ENCODE data around the gene ATP1B2.
"Not testable (repeated sequence)": the region's sequence is repeated elsewhere in the genome, so short reads cannot be mapped to it uniquely, and the experiment has no call there.

Gene ATP1B2

DNA sequence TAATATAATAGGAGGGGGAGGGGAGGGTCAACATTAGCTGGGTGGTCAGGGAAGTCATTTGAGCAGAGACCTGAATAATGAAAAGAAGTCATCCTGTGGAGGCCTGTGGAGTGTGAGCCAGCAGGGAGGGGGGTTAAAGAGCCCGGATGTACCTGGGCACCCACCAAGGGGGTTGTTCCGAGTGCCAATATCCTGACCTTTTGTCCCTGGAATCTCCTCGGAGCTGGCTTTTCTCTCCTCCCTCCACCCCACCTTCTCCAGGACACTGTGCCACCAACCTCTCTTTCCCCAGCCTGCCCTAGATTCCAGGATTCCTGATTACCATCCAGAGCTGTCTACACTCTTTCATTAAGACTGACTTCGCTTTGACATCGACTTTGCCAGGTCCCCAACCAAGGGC, 14.6 kb upstream of the ATP1B2 start:
- DNase-seq = no peak

- no peak for DNase-seq
Observed at GRCh38 chr17:7640783-7641182, 9.9 kb upstream of the ATP1B2 start.

DNA sequence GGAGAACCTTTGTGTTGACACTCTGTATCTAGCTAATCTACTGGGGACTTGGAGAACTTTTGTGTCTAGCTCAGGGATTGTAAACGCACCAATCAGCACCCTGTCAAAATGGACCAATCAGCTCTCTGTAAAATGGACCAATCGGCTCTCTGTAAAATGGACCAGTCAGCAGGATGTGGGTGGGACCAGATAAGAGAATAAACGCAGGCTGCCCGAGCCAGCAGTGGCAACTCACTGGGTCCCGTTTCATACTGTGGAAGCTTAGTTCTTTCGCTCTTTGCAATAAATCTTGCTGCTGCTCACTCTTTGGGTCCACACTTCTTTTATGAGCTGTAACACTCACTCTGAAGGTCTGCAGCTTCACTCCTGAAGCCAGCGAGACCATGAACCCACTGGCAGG, 9.1 kb upstream of the ATP1B2 start:
- not testable (repeated sequence) for DNase-seq

DNA sequence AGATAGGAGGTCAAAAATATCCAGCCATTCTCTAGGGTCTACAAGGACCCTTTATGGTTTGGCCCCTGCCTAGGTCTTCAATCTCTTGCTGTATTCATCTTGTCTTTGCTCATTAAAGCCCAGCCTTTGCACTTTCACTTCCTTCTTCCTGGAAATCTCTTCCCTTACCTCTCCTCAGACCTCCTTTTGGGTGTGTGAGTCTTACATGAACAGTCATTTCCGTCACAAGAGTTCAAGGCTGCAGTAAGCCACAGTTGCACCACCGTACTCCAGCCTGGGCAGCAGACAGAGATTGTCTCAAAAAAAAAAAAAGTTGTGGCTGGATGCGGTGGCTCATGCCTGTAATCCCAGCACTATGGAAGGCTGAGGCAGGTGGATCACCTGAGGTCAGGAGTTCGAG, 6.0 kb upstream of the ATP1B2 start:
- DNase-seq = no peak

DNA sequence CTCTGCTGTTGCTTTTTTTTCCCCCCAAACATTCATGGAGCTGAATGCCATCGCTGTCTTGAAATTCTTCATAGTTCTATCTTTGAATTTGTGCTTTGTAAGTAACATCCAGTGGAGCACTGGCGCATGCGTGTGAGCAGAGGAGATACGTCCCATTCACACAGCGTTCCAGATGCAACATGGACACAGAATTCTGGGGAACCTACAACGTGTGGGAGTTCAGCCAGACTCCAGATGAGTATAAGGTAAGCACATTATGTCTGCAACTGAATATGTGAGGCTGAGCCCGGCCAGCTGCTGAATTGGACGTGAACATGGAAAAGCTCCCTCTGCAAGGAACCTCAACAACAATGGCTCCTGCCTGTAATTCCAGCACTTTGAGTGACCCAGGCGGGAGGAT, 4.3 kb upstream of the ATP1B2 start:
- no peak for DNase-seq

- DNase-seq = no peak
Observed at GRCh38 chr17:7647018-7647417, 3.7 kb upstream of the ATP1B2 start.

- no peak for DNase-seq
Observed at GRCh38 chr17:7651097-7651664, 455 bp downstream of the ATP1B2 start.

- no peak for DNase-seq
Observed at GRCh38 chr17:7651665-7652387, 1.1 kb downstream of the ATP1B2 start.

GRCh38 chr17:7652388-7653356, 1.9 kb downstream of the ATP1B2 start:
- no peak for DNase-seq

DNA sequence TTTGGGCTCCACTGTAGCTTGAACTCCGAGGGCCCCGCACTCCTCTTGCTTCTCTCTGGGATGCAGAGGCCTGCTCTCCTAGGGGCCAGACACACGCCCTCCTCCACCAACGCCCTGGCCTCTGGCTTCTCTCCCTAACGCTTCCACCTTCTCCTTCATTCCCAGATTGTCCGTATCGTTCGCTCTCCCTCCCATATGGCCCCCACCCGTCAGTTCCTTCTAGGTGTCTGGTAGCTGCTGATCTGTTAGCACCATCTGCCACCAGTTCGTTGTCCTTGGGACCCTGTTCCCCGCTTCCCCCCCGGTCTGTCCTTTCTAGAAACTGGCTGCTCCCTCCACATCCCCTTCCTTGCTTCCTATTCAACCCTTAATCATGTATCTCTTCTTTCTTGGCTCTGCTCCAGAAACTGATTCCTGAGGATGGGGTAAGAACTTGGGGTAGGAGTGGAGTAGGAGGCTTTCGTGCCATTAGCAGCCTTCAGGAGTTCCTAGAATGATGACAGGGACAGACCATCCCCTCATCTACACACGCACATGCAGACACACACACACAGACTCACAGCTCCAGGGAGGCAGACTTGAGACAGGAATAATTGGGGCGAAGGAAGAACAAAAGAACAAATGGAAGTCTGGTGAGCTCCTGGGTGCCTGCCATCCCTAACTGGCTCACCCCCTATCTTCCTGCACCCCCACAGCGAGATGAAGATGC, 4.3 kb downstream of the ATP1B2 start:
- DNase-seq = no peak

GRCh38 chr17:7655541-7655840, 4.8 kb downstream of the ATP1B2 start:
- no peak for DNase-seq

DNA sequence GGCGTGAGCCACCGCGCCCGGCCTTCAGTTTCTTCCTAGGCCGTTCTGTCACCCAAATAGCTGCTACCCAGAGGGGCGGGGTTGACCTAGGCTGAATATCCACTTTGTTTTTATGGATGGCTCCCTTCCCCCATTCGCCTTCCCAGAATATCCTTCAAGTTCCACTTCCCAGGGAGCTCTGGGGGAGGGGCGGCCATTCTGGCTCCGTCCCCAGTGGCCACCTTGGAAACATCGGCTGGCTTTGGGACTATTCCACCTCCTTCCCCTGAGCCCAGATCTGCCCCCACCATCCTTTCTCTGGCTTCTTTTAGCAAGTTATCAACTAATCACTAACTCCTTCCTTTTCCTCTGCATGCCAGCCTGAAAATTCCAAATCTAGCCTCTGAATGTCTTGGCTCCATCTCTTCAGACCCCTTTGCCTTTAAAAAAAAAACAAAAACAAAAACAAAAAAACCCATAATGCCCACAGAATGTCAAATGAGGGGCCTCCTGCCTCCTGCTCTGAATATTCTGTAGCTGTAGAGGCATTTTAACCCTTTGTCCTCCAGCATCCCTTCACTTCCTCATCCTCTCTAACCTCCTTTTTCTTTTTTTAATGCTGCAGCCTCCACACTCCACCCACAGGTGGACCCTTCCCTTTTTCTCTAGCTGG, 6.4 kb downstream of the ATP1B2 start:
- no peak for DNase-seq

DNA sequence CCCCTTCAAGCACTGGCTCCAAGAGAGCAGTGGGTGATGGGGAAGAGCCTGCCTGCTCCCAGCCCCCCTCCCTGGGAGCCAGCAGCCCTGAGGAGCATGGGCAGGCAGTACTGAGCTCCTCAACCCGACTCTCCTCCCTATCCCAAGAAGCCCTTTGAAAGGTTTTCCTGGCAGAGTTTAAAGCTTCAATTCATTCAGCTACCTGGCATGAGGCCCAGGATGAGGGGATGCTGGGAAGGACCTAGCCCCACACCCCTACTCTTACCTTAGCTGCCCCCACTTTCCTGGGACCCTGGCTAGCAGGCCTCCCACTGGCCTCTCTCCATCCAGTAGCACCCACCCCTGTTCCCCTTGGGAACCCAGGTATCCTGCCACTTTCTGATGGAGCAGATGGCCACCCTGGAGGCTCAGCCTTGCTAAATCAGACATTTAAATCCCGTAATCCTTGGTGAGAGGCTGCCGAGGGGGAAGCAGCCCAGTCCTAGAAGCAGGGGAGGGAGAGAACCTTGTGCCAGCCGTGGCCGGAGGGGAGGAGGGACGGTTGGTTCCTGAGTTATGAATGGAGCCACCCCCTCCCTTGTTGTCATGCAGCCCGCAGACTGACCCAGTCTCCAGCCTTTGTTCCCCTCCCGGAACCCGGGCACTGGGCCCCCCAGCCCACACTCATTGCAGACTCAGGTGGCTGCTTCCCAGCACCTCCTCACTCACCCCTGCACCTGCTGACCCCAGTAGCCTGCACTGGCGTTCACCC, 17.1 kb downstream of the ATP1B2 start:
- DNase-seq = no peak

DNA sequence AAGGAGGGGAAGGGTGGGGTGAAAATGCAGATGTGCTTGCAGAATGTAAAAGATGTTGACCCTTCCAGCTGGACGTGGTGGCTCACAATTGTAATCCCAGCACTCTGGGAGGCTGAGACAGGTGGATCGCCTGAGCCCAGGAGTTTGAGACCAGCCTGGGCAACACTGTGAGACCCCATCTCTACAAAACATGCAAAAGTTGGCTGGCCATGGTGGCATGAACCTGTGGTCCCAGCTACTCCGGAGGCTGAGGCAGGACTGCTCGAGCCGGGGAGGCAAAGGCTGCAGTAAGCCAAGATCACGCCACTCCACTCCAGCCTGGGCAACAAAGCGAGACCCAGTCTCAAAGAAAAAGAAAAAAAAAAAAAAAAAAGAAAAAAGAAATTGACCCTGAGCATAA, 17.8 kb downstream of the ATP1B2 start:
- no peak for DNase-seq

GRCh38 chr17:7673239-7673638, 22.5 kb downstream of the ATP1B2 start:
- DNase-seq = peak; percentile 61 to 71

- DNase-seq = no peak
Observed at GRCh38 chr17:7674934-7675333, 24.2 kb downstream of the ATP1B2 start.

- no peak for DNase-seq
Observed at GRCh38 chr17:7676533-7676932, 25.8 kb downstream of the ATP1B2 start.

GRCh38 chr17:7677388-7678067, 26.8 kb downstream of the ATP1B2 start:
- DNase-seq = no peak

GRCh38 chr17:7684851-7685532, 34.3 kb downstream of the ATP1B2 start:
- DNase-seq = no peak

DNA sequence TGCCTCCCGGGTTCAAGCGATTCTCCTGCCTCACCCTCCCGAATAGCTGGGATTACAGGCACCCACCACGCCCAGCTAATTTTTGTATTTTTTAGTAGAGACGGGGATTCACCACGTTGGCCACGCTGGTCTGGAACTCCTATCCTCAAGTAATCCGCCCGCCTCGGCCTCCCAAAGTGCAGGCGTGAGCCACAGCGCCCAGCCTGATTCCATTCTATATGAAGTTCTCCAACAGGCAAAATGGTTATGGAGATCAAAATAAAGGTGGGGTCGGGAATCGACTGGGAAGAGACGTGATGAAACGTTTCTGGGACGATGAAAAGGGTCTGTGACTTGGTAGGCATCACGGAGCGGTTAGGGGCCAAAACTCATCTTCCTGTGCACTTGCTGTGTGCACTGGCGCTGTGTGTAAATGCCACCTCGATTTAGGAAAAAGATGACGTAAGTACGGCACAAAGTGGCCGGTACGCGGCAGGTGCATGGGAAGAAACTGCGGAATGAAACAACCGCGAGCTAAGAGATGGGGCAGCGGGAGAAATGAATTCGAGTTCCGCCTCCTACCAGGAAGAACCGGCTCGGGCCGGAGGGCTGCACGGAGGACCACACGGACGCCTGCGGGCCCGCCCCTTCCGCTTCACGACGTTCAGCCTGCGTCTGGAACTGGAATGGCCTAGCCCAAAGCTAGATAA, 35.0 kb downstream of the ATP1B2 start:
- peak; percentile 89 to 90 for DNase-seq

Measured in stimulated activated CD4-positive, alpha-beta T cell treated with anti-CD3 and anti-CD28 coated beads, Interleukin-2, amount 100 ng/mL, for 24 hours (primary cell).